ENCODE results near the gene TNFAIP1.

Gene TNFAIP1

DNA sequence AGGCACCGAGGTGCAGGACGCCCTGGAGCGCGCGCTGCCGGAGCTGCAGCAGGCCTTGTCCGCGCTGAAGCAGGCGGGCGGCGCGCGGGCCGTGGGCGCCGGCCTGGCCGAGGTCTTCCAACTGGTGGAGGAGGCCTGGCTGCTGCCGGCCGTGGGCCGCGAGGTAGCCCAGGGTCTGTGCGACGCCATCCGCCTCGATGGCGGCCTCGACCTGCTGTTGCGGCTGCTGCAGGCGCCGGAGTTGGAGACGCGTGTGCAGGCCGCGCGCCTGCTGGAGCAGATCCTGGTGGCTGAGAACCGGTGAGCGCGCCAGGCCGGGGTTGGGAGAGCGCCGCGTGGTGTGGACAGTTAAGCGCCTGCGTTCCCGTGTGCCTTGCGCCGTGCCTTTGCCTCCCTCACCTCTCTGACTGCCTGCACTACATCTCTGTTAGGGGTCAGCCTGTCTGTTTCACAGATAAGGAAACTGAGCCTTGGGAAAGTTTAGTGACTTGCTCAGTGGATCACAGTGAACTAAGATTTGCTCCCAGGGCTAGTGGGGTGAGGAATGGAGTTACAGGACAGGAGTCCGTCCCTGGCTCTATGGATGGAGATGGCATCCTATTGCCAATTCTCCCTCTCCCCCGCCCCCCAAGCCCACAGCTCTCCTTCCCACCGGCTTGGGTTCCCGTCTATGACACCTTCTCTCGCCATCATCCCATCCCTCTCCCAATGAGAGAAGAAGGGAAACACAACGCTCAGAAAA lies 36.8 kb downstream of the TNFAIP1 start:
- no peak for DNase-seq

DNA sequence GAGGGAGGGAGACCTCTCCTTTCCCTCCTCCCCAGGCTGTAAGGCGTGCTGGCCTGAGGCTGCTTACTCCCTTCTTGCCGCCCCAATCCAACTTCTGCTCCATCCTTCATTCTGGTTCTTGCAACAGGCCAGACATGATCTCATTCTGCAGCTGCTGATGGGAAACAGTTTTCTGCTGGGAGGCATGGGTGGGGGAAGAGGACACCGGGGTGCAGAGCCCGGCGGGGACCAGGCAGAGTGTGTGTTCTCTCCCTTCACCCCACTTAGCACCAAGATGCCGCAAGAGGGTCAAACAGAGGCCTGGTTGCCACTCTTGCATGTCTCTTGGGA lies 37.3 kb downstream of the TNFAIP1 start:
- DNase-seq, result no peak

DNA sequence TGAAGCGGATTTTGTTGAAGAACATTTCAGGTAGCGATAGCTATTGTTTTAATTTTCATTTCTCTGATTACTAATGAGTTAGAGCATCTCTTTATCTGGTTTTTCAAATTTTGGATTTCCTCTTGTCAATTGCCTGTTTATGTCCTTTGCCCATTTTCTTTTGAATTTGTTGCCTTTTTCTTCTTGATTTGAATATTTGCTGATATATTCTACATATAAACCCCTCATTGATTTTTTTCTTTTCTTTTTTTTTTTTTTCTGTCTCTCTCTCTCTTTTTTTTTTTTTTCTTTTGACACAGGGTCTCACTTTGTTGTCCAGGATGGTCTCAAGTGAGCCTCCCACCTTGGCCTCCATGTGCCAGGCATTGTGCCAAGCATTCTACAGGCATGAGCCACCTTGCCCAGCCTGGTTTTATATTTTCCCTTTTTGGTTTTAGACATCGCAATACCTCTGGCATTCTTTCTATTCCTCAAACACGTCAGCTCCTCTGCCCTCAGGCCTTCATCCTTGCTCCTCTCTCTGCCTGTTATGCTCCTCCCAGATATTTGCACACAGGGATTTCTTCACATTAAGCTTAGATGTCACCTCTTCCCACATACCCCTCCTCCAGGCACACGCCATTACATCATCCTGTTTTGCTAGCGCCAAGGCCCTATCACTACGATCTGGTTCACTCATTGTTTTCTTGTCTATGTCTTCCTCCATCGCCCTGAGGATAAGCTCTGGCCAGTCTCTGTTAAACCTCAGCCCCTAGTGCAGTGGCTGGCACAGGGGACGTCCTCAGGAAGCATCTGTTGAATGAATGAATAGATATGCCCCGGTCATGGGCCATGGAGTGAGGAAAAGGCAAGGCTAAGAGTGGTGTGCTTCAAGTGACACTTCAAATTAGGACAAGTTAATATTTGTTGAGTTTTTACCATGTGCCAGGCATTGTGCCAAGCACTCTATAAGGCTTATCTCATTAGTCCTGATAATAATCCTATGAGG lies 44.5 kb downstream of the TNFAIP1 start:
- DNase-seq, result no peak

DNA sequence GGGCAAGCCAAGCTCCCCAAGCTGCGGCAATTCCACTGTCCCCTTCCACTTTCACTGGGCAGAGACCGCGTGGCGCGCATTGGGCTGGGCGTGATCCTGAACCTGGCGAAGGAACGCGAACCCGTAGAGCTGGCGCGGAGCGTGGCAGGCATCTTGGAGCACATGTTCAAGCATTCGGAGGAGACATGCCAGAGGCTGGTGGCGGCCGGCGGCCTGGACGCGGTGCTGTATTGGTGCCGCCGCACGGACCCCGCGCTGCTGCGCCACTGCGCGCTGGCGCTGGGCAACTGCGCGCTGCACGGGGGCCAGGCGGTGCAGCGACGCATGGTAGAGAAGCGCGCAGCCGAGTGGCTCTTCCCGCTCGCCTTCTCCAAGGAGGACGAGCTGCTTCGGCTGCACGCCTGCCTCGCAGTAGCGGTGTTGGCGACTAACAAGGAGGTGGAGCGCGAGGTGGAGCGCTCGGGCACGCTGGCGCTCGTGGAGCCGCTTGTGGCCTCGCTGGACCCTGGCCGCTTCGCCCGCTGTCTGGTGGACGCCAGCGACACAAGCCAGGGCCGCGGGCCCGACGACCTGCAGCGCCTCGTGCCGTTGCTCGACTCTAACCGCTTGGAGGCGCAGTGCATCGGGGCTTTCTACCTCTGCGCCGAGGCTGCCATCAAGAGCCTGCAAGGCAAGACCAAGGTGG lies 45.7 kb downstream of the TNFAIP1 start:
- DNase-seq, result no peak

DNA sequence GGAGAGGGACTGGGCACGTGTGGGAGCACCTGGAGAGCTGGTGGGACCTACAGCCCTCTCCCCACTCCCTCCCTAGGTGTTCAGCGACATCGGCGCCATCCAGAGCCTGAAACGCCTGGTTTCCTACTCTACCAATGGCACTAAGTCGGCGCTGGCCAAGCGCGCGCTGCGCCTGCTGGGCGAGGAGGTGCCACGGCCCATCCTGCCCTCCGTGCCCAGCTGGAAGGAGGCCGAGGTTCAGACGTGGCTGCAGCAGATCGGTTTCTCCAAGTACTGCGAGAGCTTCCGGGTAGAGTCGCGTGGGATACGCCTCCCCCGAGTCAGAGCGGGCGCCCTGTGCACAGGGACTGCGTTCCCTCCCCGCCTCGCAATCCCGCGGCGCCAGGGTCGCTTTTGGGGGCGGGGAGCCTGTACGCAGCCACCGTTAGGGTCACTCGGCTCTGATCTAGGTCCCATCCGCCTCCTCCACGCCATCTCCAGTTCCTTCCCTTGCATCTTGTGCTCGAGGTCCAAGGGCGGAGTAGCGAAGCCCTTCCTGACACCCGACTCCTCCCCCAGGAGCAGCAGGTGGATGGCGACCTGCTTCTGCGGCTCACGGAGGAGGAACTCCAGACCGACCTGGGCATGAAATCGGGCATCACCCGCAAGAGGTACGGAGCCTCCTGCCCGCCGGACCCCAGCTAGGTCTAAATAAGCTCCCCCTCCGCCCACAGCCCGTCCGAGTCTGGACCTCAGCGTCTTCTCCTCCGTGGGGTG lies 48.9 kb downstream of the TNFAIP1 start:
- DNase-seq, result peak; percentile 56

DNA sequence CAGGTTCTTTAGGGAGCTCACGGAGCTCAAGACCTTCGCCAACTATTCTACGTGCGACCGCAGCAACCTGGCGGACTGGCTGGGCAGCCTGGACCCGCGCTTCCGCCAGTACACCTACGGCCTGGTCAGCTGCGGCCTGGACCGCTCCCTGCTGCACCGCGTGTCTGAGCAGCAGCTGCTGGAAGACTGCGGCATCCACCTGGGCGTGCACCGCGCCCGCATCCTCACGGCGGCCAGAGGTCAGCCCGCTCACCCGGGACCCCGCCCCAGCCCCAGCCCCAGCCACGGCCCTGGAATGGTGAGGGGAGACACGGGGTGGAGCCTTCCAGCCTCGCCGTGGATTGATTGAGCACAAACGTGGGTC lies 49.5 kb downstream of the TNFAIP1 start:
- DNase-seq, result no peak

DNA sequence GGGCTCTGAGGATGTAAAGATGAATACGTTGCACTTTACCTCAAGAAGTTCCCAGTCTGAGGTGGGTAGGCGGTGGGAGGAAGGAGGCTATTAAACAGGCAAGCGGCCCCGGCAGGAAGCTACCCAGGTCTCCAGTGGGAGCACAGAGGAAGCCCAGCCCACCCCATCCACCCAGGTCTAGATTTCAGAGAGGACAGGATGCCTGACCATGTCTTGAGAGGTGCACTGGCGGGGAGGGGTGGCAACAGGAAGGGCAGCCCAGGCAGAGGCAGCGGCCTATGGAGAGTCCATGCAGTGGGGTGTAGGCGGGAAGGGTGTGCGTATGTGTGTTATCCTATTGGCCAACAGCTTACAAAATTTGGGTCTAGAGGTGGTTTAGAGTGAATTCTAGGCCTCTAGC lies 49.8 kb downstream of the TNFAIP1 start:
- DNase-seq, result no peak

DNA sequence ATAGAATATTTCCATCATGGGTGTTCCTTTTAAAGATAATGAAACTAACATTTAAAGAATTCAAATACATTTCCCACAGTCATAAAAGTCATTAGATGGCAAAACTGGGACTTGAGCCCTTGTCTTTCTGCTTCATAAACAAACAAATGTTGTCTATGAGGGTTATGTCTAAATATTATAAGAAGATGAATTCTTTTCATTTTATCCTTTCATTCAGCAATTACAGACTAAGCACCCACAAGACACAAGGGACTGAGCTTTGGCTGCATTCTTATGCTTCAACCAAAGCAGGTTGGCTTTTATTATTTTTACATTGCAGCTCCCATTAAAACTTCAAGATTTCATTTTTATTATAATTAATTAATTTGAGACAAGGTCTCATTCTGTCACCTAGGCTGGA lies 50.8 kb downstream of the TNFAIP1 start:
- no peak for DNase-seq

DNA sequence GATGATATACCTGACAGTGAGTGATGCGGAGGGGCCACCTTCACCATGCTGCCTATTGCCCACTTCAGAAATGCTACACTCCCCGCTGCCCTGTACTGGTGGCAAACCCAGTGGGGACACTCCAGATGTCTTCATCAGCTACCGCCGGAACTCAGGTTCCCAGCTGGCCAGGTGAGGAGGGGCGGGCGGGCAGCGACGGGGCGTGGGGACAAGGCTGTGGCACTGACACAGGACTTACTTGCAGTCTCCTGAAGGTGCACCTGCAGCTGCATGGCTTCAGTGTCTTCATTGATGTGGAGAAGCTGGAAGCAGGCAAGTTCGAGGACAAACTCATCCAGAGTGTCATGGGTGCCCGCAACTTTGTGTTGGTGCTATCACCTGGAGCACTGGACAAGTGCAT lies 52.5 kb downstream of the TNFAIP1 start:
- no peak for DNase-seq

DNA sequence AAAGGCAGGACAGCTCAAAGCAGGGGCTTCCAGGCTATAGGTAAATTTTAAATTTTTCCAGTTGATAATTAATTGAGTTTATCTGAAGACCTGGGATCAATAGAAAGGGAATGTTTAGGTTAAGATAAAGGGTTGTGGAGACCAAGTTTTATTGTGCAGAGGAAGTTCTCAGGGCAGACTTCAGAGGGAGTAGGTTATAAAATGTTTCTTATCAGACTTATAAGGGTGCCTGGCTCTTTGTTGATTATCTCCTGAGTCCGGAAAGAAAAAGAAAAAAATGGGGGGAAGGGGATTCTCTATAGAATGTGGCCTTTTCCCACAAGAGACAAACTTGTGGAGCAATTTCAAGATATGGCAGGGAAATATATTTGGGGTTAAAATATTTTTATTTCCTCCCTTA lies 54.6 kb downstream of the TNFAIP1 start:
- no peak for DNase-seq

DNA sequence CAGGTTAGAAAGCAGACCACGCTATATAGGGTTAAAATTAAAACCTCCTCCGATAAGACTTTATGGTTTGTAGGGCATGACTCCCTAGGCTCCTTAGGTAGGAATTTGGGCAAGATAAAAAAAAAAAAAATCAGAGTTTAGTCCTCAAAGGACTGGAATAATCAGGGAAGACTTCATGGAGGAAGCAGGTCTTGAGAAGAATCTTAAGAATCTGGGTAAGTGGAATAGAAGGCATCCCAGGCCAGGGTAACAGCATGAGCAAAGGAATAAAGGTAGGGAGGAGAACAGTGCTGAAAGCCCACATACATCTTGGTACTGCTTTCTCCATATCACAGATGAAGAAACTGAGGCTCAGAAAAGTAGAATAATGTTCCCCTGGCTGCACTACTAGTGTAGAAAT lies 55.0 kb downstream of the TNFAIP1 start:
- no peak for DNase-seq

DNA sequence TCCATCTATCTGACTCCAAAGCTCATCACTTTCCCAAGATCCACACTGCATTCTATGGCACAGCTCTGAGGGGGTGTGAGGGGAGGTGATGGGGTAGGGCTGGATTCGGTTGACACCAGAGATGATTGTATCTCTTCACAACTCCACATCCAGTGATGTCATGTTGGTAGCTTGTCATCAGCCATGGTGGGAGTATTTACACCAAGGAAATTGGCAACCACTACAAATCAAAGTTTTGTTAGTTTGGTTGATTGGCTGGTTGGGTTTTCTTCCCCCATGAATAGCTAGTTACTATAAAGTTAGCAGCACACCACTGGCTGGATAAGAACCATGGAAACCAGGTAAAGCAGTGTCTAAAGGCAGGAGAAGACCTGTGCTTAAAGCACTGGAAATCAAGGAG lies 55.4 kb downstream of the TNFAIP1 start:
- no peak for DNase-seq

DNA sequence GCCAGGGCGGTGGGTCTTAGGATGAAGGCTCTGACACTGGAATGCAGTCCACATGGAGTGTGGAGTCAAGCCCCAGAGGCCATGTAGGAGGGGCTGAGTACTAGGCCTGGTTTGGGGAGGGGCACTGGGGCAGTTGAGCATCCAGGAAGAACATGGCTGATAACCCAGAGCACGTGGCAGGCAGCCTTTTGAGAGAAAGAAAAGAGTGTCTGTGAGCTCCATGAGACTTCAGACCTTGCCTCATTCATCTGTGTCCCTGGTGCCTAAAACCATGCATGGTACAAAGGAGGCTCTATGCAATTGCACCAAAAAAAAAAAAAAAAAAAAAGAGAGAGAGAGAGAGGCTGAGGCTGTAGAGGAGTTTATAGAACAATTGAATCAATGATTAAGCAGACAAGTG lies 55.8 kb downstream of the TNFAIP1 start:
- no peak for DNase-seq

DNA sequence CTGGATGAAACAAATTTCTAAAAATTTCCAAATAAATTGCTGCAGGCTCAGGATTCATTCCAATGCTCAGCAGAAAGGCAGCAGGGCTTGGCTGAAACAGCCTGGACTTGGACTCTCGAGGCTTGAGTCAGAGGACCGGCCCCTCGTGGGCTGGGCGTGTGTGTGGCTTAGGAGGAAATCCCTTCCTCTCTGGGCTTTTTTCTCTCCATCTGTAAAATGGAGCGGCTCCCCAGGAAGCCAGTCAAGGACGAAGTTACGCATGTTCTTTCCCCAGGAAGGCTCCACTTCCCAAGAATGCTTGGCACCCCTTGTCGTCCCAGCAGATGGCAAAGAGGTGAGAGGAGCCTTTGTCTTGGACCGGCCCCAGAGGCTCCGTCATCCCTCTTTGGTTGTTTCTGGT lies 56.9 kb downstream of the TNFAIP1 start:
- no peak for DNase-seq

DNA sequence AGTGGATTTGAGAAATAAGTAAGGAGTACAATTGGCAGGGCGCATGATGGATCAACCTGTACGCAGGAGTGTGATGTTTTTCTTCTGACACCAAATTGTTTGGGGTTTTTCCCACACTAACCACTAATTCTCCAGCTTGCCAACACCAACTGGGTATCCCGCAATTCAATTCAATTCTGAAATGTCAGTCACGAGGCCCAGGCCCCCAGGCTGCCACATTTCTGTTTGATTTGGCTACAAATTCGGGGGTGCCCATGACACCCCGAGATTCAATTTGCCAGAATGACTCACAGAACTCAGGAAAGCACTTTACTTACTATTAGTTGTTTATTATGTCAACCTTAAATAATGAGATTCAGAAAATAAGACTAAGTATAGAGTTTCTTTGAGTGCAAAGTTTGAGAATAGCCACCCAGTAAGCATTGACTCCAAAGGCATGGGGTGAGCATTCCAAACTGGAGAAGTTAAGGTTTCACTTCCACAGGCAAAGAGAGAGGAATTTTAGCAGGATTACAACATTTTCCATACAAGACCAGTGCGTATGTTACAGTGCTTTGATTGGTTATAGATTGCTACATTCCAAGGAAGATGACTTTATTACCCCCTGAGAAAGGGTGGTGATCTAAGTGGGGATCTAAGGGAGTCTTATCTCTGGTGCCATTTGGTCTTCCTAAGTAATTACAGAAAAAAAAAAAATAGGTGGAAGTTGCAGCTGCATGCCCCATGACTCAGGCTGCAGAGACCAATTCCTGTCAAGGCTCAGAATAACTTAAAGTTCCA lies 59.0 kb downstream of the TNFAIP1 start:
- DNase-seq, result no peak

DNA sequence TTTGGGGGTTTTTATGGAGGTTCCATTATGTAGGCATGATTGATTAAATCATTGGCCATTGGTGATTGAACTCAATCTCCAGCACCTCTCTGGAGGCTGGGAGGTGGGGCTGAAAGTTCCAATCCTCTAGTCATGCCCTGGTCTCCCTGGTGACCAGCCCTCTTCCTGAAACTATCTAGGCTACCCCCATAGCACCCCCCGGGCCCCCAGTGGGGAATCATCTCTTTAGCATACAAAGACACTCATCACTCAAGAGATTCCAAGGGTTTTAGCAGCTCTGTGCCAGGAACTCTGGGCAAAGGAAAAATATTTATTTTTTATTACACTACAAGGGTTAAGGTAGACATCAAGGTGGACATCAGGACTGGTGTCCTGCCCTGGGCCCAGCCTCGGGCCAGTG lies 59.9 kb downstream of the TNFAIP1 start:
- no peak for DNase-seq

DNA sequence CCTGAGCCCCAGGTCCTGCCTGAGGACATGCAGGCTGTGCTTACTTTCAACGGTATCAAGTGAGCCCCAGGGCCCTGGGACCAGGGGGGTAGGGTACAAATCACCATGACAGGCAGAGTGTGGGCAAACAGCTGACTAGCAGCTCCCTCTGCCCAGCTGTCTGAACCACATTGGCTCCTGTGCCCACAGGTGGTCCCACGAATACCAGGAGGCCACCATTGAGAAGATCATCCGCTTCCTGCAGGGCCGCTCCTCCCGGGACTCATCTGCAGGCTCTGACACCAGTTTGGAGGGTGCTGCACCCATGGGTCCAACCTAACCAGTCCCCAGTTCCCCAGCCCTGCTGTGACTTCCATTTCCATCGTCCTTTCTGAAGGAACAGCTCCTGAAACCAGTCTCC lies 60.4 kb downstream of the TNFAIP1 start:
- DNase-seq, result no peak

Measured in central memory CD4-positive, alpha-beta T cell (primary cell).